Jurkat, Clone E6-1 (cell line): ENCODE measurements around the gene ZNF506.
"Not testable (repeated sequence)": the region's sequence is repeated elsewhere in the genome, so short reads cannot be mapped to it uniquely, and the experiment has no call there.

Experiments used
- DNase-seq: peaks from one replicate; pipeline ENCODE4 v3.0.0-alpha.2; 2011; ENCODE audit warnings: low read depth, low spot score
- H3K4me3 ChIP-seq: 2 replicates; pipeline ENCODE4 v1.5.1; 2011; ENCODE audit warnings: mild to moderate bottlenecking, low read length, control low read depth, moderate library complexity

The ZNF506 gene

DNA sequence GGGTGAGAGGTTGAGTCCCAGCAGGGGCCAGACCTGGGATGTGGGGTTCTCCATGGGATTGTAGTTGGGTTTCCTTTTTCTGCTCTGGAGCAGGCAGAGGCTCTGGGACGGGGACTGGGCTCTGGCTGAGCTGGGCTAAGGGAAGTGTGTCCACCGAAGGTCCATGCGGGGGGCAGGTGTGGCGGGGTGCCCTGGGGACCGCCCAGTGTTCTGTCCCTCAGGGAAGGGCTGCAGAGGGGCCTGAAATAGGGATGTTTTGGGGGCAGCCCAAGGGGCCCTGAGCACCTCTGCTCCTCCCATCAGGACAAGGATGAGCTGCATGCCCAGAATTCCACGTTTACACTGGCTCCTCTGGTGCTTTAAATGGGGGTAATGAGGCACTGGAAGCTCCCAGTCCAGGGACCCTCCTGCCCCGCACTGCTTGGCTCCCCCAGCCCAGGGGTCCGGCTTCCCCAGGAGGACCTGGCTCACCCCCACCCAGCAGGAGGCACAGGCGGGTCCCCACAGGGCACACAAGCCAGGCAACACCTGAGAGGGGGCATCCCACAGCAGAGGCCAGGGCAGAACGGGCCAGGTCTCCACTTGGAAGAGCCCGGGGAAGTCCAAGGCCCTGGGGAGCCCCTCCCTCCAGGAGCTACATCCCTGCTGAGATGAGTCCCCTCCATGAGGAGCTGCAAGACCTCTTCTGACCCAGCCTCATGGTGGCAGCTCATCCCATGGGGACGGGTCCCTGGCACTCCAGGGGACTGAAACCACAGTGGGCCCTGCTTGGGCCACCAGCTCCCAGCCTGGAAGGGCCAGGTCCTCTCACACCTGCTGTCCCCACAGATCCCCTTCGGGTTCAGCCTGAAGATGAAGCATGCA is 74.0 kb downstream of the ZNF506 start:
- H3K4me3 ChIP-seq = no peak overlapping the region
- DNase-seq = no peak

DNA sequence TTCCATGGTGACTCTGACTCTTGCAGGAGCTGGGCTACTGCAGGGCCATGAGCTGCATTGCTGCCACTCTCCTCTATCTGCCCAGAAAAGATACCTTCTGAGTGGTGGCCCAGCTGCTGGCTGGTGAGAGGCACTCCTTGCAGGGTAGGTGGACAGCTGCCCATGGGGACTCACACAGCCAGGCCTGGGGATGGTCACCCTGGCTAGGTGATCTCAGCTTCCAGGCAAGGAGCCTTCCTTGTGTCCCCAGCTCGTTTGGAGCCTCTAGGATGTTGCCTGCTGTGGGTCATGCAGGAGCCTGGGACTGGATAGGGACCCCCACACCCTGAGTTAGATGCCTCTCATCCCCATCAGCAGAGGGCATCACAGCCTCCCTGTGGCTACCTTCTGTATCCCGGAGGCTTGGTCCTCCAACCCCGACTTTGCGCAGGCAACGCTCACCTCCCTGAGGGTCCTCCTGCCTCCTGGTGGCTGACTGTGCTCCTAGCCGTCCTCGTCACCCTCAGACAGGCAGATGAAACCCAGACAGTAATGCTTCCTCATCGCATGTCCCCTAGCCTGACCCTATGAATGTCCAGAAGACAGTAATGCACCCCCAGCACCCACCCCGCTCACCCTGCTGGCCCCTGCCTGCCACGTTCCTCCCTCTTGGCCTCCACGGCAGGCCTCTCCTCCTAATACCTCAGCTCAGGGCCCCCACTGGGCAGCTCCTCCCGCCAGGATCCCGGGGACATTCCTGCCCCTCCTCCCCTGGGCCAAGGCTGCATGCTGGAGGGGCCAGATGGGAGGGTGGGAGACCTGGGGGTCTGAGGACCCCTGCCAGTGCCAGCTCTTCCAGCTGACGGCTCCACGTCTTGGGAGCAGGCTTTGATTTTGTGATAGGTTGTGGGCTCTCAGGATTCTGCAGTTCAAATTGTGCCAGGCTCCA is 75.0 kb downstream of the ZNF506 start:
- H3K4me3 ChIP-seq = no peak overlapping the region
- no peak for DNase-seq

DNA sequence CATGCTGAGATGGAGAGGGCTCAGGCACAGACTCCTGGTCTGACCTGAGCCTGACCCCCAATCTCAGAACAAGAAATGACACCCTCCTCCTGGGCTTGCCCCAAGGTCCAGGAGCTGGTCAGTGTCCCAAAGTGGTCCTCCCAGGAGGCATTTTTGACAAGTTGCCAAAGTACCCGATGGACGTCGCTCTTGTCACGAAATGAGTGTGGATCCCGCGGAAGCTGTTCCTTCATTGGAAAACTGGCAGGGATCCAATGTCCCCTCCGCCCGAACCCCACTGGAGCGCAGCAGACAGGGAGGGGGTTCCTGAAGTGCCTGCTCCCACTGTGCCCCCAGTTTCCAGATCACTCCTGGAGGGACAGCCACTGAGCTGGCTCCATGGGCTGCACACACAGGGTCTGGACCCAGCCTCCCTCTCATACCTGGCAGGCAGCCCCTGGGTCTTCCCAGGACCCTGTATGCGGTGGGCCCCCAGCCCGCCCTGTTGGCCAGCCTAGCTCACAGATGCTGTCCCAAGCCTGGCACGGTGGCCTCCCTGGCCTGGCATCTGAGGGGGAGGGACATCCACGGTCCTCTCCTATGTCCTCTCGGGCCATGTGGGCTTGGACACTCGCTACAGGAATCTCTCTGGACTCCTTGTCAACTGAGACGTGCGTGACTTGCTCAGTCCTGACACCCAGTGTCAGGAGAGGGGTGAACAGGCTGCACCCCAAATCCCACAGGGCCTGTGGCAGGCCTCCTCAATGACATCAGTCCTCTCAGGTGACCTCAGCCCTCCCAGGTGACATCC is 75.9 kb downstream of the ZNF506 start:
- DNase-seq = no peak

DNA sequence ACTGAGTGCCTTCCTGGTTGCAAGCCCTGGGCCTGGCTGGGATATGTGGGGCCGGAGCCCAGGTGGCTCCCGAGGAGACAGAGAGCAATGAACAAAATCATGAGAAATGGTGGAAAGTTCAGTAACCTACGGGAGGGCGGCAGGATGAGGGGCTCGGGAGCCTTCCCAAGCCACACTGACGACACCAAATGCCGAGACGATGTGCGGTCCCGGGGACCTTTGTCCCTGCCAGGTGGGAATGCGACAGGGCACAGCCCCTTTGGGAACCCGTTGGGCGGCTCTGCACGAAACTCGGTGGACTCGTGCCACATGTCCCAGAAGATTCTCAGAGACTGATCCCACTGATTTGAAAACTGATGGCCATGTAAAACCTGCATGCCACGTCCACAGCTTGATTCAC is 76.9 kb downstream of the ZNF506 start:
- no peak overlapping the region for H3K4me3 ChIP-seq
- DNase-seq = no peak

More for the DNA sequence above, 75.9 kb downstream of the ZNF506 start:
- no peak overlapping the region for H3K4me3 ChIP-seq

DNA sequence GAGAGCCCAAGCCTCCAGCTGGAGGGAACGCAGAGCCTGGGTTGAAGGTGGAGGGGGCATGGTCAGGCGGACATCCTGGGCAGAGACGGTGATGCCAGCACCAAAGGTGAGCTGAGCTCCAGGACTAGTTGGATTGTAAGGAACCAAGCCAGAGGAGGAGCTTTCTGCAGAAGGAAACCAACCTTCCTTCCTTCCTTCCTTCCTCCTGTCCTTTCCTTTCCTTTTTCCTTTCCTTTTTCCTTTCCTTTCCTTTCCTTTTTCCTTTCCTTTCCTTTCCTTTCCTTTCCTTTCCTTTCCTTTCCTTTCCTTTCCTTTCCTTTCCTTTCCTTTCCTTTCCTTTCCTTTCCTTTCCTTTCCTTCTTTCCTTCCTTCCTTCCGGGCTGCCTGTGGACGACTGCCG is 77.6 kb downstream of the ZNF506 start:
- H3K4me3 ChIP-seq, DNase-seq: not testable (repeated sequence)

DNA sequence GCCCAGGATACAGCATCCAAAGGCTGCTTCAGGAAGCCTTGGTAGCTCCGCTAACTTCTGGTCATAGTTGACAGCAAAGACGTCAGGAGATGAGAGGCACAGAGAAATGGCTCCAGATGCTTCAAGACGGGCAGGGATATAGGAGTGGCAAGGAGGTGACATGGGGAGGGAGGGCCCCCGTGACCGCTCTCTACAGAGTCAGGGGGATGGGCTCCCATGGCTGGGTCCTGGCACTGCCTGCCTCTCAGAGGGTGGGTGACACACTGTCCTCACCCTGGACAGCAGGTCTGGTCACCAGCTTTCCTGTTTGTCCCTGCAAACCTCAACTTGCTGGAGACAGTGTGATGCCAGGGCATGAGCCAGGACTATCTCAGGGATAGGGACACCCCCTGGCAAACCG is 78.4 kb downstream of the ZNF506 start:
- no peak overlapping the region for H3K4me3 ChIP-seq
- DNase-seq = no peak

DNA sequence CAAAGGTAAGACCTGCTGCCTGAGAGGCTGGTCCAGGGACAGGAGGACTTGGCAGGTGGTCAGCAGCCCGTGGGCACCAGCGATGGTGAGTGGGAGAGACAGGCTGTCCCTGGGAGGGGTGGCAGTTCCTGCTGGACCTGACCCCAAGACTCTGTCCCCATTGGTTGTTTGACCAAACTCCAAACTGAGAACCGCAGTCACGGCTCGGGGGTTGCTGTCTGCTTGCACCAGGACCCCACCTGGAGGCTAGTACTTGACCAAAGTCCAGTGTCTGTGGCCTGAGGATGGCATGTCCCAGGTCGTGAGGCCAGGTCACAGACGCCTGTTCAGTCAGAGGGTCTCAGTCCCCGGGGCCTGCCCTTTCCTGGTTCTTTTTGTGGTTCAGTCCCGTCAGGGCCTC is 78.8 kb downstream of the ZNF506 start:
- DNase-seq = no peak
- no peak overlapping the region for H3K4me3 ChIP-seq
